ENCODE measurements around the gene ZBTB20.
A peak's percentile ranks its signal among the peaks of the same experiment; 100 is the strongest.

The ZBTB20 gene

DNA sequence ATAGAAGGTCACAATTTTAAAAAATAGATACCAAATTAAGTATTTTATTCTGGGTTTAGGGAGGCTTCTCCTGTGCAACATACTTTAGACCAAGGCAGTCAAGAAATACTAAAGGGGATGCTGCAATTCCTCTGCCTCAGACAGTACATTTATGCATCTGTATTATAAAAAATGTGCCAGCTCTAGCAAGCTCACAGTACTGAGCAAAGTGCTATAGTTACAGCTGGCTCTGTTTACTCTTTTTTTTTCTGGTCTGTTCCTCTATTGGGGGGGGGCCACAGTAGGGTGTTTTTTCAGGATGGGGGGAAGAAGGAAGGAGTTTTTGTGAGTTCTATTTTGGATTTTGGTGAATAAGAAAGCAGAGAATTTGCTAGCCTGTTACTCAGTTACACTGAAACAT lies 668.3 kb downstream of the ZBTB20 start:
- no peak for DNase-seq (ENCODE audit: low spot score)

DNA sequence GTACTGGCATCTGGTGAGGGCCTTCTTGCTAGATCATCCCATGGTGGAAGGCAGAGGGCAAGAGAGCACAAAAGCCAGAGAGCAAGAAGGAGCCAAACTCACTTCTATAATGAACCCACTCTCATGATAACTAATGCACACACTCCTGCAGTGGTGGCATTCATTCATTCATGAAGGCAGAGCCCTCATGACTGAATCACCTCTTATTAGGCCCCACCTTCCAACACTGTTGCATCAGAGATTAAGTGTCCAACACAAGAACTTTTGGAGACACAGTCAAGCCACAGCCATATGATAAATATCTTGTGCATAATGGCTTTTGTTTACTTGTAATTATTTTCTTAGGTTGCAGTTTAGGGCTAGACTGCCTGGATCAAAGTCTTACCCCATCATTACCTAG lies 670.6 kb downstream of the ZBTB20 start:
- no peak for DNase-seq (ENCODE audit: low spot score)

DNA sequence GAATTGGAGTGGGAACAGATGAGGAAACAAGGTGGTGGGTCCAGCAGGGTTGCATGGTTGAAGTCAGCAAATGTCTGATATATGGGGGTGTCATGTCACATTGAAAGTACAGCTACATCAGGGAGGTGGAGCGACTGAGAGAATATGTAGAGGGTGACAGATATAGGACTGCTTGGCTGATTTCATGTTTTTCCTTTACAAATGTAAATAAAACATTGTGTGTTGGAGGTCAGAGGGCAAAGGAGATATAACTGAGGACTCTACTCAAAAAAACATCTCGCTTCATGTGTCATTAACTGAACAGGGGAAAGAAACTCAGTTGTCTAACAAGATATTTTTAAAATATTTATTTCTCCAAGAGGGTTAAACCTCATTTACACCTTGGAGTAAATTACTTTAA lies 675.6 kb downstream of the ZBTB20 start:
- no peak for DNase-seq (ENCODE audit: low spot score)

DNA sequence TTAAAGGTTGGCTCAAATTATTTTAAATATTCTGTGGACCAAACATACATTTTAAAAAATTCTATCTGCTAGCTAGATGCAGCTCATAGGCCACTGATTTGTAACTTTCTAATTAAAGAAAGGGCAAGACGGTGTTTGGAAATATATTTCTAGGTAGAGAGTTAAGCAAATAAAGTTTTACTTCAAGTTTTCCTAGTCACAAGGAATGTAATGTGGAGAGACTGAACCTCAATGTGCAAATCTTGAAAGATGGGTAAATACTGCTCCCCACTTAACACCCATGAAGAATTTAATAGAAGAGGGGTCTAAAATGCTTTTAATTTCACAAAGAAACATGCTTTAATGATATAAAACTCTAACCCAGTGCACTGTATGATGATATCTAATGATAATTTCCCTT lies 678.0 kb downstream of the ZBTB20 start:
- DNase-seq (ENCODE audit: low spot score), result no peak

DNA sequence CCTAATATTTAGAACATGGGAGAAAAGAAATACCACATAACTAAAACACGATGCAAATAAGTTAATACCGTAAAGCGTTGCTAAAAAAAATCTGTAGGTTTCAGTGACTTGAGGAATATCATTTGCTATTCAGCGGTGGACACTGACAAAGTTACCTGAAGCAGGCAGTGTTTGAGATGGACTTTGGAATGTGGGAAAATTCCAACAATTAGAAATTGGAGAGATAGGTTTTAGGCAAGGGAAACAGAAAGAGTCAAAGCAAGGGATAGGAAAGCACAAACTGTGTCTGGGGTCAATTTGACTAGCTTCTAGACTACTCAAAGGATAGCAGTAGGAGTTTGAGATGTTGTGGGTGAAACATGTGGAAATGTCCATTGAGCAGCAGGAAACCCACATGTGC lies 680.3 kb downstream of the ZBTB20 start:
- DNase-seq (ENCODE audit: low spot score), result no peak

DNA sequence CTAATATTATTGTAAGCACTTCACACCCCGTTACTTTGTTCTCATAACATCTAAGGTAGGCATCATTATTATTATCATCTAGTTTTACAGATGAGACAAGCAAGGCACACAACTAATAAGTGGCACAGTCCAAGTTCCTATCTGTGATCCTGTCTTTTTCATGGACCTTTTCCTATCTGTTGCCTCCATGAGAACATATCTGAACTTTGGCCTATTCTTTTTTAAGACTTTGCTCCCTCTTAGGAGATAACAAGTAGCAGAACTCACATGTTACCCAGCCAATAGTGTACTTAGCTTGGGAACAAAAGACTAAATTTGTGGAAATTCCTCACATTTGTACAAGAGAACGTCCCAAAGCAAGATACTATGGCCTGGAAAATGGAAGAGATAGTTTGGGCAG lies 680.8 kb downstream of the ZBTB20 start:
- DNase-seq (ENCODE audit: low spot score), result no peak

DNA sequence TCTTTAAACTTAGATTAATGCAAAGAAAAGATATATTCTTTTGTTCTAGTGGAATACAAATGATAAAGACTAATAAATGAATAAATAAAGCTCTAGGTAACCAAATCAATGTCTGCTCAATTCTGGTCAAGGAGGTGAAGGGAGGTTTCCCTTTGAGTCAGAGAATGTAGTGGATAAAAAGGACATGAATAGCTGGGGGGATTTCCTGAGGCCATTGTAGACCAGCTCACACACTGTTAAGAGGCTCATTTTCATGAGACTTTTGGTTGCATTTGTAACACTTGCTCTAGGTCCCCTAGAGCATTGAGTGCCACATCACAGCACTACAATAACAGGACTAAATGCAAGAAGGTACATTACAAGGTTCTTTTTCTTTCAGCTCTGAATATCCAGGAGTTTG lies 682.5 kb downstream of the ZBTB20 start:
- peak; percentile 28 for DNase-seq (ENCODE audit: low spot score)

DNA sequence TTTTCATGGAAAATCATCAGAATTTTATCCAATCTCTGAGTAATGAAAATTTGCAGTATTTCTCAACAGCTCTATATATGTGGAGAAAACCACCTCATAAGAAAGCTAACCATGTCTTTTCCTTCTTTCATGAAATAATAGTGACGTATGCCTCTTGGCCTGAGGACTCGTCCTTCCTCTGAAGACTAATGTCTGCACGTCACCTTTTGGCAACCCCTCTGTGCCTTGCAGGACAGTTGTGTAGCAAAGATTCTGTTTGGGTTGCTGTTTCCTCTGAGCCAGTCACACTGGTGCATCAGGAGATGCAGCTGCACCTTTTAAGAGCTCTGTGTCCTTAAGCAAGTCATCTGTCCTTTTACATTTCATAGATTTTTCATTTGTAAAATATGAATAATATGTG lies 684.3 kb downstream of the ZBTB20 start:
- no peak for DNase-seq (ENCODE audit: low spot score)

DNA sequence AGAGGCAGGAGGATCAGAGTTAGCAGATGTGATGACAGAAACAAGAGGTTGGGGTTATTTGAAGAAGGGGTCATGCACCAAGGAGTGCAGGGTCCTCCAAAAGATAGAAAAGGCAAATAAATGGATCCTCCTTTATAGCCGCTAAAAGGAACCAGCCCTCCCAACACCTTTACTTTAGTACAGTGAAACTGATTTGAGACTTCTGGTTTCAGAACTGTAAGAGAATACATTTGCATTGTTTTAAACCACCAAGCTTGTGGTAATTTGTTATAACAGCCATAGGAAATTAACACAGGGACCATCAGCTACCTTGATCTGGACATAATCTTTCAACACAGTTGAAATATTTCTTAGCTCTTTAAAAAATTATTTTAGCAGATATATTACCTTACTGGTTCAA lies 686.6 kb downstream of the ZBTB20 start:
- no peak for DNase-seq (ENCODE audit: low spot score)

DNA sequence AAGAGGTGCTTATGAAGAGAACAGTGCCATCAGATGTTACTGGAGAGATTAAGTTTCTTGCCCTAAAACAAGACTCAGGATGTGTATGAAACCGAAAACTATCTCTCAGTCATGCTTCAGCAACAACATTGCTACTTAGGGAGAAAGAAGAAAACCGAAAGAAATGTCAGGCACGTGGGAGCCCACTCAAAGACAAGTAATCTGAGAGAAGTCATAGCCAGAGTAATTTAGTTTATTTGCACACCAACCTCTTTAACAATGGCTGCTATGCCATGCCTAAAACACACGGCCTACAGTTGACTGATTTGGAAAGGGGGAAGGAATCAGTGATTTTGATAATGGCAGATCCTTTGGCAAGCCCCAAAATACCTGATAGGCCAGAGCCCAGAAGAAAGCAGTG lies 690.3 kb downstream of the ZBTB20 start:
- no peak for DNase-seq (ENCODE audit: low spot score)

DNA sequence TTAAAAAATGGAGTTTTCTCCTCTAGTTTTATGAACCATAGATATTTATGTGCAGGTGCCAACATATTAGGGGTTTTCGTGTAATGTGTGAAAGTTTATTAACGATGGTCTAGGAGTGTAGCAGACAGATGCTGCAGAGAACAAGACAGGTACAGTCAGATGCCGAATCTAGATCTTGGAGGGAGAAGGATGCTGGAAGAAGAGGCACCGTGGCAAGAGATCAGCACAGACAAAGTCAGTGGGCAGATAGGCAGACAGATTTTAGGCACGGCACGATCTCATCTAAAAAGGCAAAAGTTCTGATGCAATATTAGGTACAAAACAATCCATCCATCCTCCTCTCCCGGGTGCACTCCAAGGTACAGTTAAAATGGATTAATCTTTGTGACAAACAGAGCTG lies 691.7 kb downstream of the ZBTB20 start:
- no peak for DNase-seq (ENCODE audit: low spot score)

DNA sequence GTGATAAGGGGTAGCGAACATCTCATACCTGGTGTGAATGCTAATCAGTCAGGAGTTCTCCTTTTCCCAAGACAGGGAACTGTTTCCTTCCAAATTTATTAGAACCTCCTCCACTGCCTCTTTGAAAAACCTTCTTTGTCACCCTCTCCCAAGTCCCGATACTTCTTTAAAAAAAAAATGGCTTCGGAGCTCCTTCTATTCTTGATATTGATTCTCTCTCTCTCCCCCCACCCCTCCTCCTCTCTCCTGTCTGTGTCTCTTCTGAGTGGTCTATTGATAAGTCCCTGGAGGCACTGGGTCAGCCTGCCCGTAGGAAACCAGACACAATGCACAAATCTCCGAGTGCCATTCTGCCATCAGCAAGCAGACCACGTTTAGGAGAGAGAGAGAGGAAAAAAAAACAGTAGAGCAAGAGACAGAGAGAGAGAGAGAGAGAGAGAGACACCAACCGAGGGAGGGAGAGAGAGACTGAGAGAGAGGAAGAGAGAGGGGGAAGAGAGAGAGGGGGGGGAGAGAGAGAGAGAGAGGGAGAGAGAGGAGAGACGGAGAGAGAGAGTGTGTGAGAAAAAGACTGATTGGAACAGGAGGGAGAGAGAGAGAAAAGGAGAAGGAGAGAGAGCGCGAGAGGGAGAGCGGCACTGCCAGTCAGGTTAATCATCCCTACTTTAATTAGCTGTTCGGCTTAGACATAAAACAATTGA lies 692.4 kb downstream of the ZBTB20 start:
- DNase-seq (ENCODE audit: low spot score), result peak; percentile 54

DNA sequence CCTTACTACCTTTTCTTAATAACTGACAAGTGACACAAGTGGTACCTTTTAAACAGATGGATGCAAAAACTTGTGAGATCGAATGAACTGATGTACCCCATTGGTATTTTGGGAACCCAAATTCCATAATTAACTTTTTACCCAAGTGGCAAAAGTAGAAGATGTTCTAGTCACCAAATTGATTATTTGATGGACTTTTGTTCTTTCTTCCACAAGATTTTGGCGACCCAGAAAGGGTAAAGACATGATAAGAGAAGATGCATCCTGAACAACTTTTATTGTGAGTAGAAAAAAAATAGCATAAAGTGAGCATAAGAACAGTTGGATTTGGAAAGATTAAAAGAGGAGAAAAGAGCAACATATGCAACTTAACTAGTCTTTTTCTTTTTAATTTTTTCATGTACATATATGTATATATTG lies 693.7 kb downstream of the ZBTB20 start:
- no peak for DNase-seq (ENCODE audit: low spot score)

DNA sequence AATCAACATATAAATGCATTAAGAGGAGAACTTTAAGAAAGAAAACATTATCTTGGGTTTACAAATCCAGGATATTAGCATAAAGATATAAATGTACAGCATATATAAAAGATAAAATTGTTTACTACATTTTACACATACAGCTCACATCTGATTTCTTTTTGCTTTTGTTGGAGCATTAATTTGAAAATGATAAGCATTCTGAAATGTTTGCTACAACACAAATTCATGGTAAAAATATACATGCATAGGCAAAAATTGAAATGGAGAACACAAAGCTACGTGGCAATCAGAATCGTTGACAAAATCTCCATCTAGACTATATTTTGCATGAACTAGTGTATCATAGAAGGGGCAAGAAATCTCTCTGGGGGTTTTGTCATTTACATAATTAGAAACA lies 694.2 kb downstream of the ZBTB20 start:
- DNase-seq (ENCODE audit: low spot score), result no peak

DNA sequence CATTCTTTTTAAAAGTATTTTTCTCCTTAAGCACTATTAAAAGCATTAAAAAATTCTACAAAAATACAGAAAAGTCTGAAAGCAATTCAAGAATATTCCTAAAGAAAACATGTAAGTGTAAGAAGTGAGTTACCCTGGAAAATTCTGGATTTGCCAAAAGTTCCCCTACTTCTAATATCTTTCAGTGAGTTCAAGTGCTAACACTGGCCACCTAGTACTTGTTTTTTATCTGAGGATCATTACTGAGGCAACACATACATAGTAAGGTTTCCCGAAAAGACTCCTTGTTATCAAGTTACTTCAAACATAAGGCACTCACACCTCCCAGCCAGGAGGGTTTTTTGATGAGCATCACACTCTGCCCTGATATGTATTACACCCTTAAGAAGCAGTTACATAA lies 694.8 kb downstream of the ZBTB20 start:
- DNase-seq (ENCODE audit: low spot score), result no peak

DNA sequence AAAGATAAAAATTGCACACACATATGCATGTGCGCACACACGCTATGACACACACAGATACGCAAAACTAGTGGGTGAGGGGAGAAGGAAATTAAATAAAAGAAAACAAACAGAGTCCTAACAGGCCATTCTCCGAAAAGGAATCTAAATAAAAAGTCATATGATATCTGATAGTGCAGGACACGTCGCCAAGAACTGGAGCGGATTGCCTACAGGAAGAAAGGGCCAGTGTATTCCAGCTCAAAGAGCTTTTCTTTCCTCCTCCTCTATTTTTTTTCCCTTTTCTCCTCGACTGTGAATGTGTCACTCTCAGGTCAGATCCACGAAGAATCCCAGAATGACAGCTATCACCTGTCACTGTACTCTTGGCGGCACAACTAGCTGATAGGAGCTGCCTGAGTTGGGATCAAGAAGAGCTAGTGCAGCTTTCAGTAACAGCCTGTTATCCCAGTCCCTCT lies 695.5 kb downstream of the ZBTB20 start:
- no peak for DNase-seq (ENCODE audit: low spot score)

DNA sequence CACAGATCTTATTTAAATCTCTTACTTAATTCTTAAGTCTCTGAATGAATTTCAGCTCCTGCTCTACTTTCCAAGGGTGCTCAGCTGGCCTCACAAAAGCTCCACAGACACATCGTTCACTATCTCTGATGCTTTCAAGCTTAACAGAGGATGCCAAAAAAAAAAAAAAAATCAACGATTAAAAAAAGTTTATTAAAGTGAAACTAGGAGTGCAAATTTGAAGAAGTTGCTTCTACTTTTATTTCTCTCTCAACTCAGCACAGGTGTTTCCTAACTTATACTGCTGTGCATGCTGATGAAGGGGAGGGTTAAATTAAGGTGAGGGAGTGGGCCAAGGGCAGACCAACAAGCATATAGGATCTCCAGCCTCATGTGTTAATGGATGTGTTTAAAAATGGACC lies 696.0 kb downstream of the ZBTB20 start:
- DNase-seq (ENCODE audit: low spot score), result no peak

DNA sequence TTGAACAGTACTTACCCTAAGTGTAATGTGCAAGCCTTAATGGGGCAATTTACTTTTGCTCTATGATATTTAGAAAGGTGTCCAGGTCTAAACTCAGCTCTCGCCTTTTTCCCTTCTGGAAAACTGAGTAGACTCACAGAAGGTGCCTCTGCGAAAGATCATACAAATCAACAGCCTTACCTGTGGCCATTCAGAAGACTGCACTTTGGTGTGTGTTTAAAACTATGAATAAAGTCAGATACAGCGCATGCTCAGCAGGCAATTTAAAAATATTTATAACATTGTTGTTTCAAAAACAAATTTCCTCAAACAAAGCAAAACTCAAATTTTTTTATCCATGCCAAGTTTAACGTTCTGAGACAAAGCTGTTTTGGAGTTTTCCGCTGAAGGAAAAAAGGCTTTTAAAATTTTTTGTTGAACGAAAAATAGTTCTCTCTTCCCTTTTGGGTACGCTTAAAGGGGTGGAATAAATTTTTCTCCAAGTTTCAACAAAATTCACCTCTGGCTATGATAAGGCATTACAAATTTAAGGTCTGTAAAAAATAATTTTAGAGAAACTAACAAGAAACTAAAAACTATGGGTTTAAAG lies 697.0 kb downstream of the ZBTB20 start:
- no peak for DNase-seq (ENCODE audit: low spot score)

DNA sequence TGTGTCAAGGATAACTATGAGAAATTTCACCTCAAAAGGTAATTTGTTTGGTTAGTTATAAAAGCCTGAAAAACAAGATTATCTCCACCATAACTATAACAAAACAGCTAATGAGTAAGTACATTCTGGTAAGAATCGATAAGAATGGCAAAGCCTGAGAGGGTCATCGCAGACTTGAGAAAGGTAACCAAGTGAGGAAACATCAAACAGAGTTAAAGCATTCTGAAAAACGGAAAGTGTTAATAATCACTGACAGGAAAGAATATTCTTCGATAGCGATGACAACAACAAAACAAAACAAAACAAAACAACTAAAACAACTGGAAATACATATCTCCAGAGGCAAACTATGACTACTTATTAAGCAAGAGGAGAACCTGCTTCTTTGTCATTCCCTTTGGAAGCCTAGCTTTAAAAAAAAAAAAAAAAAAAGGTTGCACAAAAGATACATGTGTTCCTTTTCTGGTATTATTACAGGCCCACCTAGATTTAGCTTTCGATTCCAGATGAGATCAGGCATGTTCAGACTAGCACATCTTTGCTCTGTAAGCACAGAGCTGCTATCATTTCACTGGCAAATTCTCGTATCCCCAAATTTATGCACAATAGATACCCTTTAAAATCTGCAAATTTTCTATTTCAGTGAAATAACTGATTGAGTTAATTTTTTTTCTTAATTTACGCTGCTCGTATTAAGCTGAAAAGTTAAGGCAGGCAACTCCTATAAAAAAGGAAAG lies 697.6 kb downstream of the ZBTB20 start:
- DNase-seq (ENCODE audit: low spot score), result no peak

DNA sequence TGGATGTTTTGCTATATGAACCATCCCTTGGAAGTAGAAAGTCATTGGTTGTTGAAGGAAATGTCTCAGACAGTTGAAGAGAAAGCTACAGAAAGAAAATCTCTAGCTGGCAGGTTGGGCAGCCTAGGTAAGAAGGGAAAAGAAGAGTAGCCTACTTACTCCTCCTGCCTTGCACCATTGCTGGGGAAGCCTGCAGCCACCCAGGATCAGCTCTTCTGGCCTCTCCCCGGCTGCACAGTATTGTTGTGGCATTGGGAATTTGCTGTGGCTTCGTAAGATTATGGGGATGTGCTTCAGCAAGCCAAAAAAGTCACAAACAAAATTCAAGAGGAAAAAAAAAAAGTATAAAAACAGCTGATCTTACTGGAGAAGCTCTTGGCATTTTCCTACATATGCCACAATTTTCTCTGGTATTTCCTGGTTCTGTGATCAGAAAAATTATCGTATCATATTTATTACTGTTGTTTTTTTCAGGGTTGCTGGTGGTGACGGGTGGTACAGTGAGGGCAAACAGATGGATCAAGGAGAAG lies 699.1 kb downstream of the ZBTB20 start:
- no peak for DNase-seq (ENCODE audit: low spot score)

DNA sequence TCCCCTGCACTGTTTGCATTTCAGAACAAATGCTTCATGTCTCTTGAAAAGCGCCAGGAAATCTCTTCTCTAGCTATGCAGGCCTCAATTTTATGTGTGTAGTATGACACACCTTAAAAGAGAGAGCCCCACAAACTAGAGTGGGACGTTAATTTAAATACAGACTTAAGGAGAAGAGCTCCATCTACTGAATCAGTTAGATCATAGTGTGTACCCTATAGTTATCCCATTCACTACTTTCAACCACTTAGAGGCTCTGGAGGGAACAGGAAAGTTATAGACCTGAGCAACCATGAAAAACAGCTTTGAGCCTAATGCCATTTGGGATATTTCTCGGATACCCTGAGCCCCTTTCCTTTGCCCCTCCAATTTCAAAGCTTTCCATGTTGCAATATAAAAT lies 699.5 kb downstream of the ZBTB20 start:
- DNase-seq (ENCODE audit: low spot score), result no peak

DNA sequence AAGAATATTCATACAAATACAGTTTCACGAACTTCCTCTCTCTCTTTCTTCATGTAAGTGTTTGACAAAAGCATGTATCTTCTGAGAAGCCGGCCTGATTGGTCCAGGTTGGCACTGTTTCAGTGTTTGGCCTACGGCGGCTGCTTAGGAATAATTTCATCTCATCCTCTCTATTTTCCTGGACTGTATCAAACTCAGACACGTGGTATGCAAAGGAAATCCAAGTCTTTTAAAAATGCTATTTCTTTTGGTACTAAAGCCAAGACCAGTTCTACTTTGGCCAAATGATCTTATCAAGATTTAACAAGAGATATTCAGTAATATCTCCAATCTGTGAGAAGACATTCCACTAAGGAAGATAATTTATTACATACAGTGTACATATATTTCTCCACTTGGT lies 700.5 kb downstream of the ZBTB20 start:
- no peak for DNase-seq (ENCODE audit: low spot score)

DNA sequence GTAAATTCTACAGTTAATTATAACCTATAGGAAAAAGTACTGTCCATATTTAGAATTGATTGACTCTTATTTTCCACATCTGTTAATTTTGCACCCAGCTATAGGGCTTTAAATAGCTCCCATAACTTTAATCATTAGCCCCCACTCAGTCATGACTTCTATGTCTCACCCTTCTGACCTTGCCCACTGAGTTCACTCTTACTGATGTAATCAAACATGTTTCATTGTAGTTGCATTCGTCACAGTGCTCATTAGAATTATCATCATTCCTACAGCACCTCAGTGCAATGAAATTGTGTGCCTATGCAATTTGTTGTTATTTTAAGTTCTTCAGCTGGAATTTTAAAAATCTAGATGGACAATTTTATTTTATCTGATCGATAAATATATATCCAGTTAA lies 701.9 kb downstream of the ZBTB20 start:
- DNase-seq (ENCODE audit: low spot score), result peak; percentile 60

Measured in kidney tubule cell (primary cell).